ENCODE results near the gene HCN3.

GRCh38 chr1:155320252-155320651 is 43.0 kb downstream of the HCN3 start:
- TF ChIP-seq CTCF (IDR thresholded peaks at IDR 0.05): no peak
- no peak for TF ChIP-seq POLR2AphosphoS5 (IDR thresholded peaks at IDR 0.05)
- TF ChIP-seq EP300 (IDR thresholded peaks at IDR 0.05; ENCODE audit: low read depth): no peak
- no peak for TF ChIP-seq POLR2A (IDR thresholded peaks at IDR 0.05)

Data from transverse colon (tissue), 4 donors.